ENCODE measurements around the gene CBX4. TPM values are rescaled to one million over a fixed set of nuclear protein-coding genes. Genes with fewer than 3 reads are reported as not detected.

Gene CBX4
- total RNA-seq, 2 experiments from 2014 or later = 98.9 to 110 TPM

- intact Hi-C loops (cut with micrococcal nuclease; ENCODE audit: unreplicated experiment) = no loop called here
Measured at GRCh38 chr17:79845601-79845949, 6.3 kb upstream of the CBX4 start.

DNA sequence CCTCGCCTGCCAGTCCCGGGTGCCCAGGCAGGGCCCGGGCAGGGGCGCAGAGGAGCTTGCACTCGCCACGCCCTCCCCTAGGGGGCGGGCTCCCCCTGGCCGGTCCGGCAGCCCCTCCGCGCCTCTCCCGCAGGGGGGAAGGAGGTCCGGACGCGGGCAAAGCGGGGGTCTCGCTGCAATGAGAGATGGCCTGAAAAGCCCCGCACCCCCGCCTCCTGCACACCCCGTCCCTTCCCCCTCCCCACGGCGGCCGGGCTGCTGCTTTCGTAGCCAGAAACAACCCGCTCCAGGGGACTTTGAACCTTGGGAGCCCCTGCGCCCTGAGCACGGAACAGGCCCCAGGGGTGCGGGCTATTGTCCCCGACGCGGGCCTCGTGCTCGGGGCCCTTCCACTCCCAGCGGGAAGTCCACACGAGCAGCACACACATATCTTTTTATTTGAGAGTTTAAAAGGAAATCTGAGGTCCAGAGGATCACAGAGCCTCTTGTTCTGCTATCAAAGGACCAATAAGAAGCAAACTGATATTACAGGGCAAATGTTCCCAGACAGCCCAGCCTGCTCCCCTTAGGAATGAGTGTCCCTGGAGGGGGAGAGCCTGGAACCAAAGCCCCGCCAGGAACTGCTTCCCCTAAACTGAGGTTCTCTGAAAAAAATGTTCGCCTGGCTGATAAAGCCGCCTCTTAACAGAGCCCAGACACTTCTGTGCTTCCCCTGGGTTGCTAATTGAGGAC lies 5.8 kb upstream of the CBX4 start:
- POLR2A ChIA-PET = interaction anchor here (0.6 kb wide), 3 partner anchors 11 to 1753 kb away, joined by 4 read pairs; no protein-coding TSS in a partner anchor
- TF ChIP-seq, protein P1, sequence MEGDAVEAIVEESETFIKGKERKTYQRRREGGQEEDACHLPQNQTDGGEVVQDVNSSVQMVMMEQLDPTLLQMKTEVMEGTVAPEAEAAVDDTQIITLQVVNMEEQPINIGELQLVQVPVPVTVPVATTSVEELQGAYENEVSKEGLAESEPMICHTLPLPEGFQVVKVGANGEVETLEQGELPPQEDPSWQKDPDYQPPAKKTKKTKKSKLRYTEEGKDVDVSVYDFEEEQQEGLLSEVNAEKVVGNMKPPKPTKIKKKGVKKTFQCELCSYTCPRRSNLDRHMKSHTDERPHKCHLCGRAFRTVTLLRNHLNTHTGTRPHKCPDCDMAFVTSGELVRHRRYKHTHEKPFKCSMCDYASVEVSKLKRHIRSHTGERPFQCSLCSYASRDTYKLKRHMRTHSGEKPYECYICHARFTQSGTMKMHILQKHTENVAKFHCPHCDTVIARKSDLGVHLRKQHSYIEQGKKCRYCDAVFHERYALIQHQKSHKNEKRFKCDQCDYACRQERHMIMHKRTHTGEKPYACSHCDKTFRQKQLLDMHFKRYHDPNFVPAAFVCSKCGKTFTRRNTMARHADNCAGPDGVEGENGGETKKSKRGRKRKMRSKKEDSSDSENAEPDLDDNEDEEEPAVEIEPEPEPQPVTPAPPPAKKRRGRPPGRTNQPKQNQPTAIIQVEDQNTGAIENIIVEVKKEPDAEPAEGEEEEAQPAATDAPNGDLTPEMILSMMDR (conservative IDR thresholded peaks at IDR 0.05; ENCODE audit: low read length) = peak; percentile 82
- 0 out of 2 replicates have a peak, but pooled peaks have one; percentile 42 for TF ChIP-seq EZH2phosphoT487 (IDR thresholded peaks at IDR 0.05; ENCODE audit: borderline replicate concordance, low read depth, low read length)
- H3K4me1 ChIP-seq (ENCODE audit: insufficient read depth, low read length, poor library complexity, severe bottlenecking) = no peaks in the 10 kb centered on the region

More at GRCh38 chr17:79845601-79845949, 6.3 kb upstream of the CBX4 start:
- no peak overlapping the region for H2AFZ ChIP-seq (ENCODE audit: low read length)
- ChIA-PET CTCF (ENCODE audit: unreplicated experiment) (no interaction called here), POLR2A (interaction anchor here (0.6 kb wide), 1 partner anchor 10 kb away, joined by 4 read pairs; no protein-coding TSS in a partner anchor)
- no peak overlapping the region for H3K27ac ChIP-seq (ENCODE audit: low read depth, low read length, poor library complexity, severe bottlenecking)
- H3K4me2 ChIP-seq (ENCODE audit: low read length) = no peak overlapping the region
- BruUV-seq (replicated peaks) = no TSS peak
- no peaks in the 10 kb centered on the region for H3K4me1 ChIP-seq (ENCODE audit: insufficient read depth, low read length, poor library complexity, severe bottlenecking)
- no peak for DNase-seq (ENCODE audit: low spot score)
- no peaks in the 10 kb centered on the region; the same call in 1 of the 2 replicates for H4K20me1 ChIP-seq (ENCODE audit: insufficient read depth, low read length)
- no peaks in the 10 kb centered on the region for H3K9me3 ChIP-seq (ENCODE audit: low read length)
- no peak for TF ChIP-seq EZH2phosphoT487 (IDR thresholded peaks at IDR 0.05; ENCODE audit: borderline replicate concordance, low read depth, low read length)
- TF ChIP-seq, protein P1 (conservative IDR thresholded peaks at IDR 0.05; ENCODE audit: low read length) = no peak
- no peaks in the 10 kb centered on the region for H3K36me3 ChIP-seq (ENCODE audit: insufficient read depth, low read length)
- no peaks in the 10 kb centered on the region for H3K9me2 ChIP-seq (ENCODE audit: insufficient read depth, low read length)
- no peak overlapping the region for H3K4me3 ChIP-seq (ENCODE audit: low read depth, low read length, poor library complexity, severe bottlenecking)
- no peaks in the 10 kb centered on the region for H3K79me2 ChIP-seq (ENCODE audit: insufficient read depth, low read depth, low read length)

More for the DNA sequence above, 5.8 kb upstream of the CBX4 start:
- BruUV-seq (replicated peaks) = no TSS peak
- intact Hi-C loops (cut with micrococcal nuclease; ENCODE audit: unreplicated experiment) = no loop called here
- Histone ChIP-seq H3K79me2 (ENCODE audit: insufficient read depth, low read depth, low read length) (no peaks in the 10 kb centered on the region), H3K27ac (ENCODE audit: low read depth, low read length, poor library complexity, severe bottlenecking) (no peak overlapping the region), H3K4me2 (ENCODE audit: low read length) (peak overlapping the region; percentile 12; the same call in 1 of the 2 replicates), H4K20me1 (ENCODE audit: insufficient read depth, low read length) (no peaks in the 10 kb centered on the region; the same call in 1 of the 2 replicates), H3K9me2 (ENCODE audit: insufficient read depth, low read length) (no peaks in the 10 kb centered on the region), H2AFZ (ENCODE audit: low read length) (no peak overlapping the region), H3K36me3 (ENCODE audit: insufficient read depth, low read length) (no peaks in the 10 kb centered on the region), H3K4me3 (ENCODE audit: low read depth, low read length, poor library complexity, severe bottlenecking) (no peak overlapping the region), H3K9me3 (ENCODE audit: low read length) (no peaks in the 10 kb centered on the region)
- CTCF ChIA-PET (ENCODE audit: unreplicated experiment) = interaction anchor here (0.7 kb wide), 1 partner anchor 140 kb away, joined by 5 read pairs; no protein-coding TSS in a partner anchor
- peak; percentile 70 for DNase-seq (ENCODE audit: low spot score)

All from OCI-LY7 (cell line).